CD4-positive, alpha-beta T cell treated with Interleukin-15 for 1 hour (primary cell): Measurements from ENCODE around the gene RPS6KC1.
"Not testable (repeated sequence)": the region's sequence is repeated elsewhere in the genome, so short reads cannot be mapped to it uniquely, and the experiment has no call there.

ENCODE experiments used
- DNase-seq: peaks from one replicate; pipeline ENCODE4 v3.0.0-alpha.2; 2020

Gene RPS6KC1

DNA sequence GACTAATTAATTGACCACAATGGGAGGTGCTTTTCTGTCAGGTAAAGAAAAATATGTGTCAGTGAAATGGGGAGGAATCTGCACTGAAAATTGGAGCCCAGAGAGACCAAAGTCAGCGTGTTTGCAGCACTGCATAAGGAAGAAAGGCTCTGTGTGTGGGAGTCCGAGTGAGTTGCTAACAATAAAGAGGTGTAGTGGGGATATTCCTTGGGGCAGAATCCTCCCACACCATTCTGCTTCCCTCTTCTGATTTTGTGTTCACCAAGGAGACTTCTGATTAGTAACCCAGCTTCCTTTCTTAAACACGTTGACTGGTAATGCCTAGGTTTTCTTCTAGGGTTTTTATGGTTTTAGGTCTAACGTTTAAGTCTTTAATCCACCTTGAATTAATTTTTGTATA is 240.5 kb downstream of the RPS6KC1 start:
- no peak for DNase-seq

GRCh38 chr1:213292614-213293013 is 241.6 kb downstream of the RPS6KC1 start:
- DNase-seq, result no peak

- DNase-seq, result no peak
Observed at GRCh38 chr1:213295860-213296259, 244.8 kb downstream of the RPS6KC1 start.

DNA sequence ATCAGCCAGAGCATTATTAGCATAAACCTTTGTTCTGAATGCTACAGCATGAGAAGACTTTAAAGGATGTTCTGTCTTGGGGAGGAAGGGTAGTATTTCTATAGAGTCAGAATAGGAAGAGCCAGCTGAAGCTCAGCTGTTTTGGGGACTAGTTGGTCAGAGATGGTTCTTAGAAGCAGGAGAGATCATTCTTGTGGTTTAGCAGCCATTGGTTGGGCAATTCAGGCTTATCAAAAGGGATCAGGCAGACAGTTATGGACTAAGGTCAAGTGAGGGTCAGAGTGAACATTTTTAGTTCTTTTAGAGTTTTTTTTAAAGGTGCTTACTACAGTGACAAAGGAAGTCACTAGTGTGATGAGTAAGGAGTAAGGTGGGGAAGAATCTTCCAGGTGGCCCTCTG is 245.5 kb downstream of the RPS6KC1 start:
- no peak for DNase-seq

- no peak for DNase-seq
Observed at GRCh38 chr1:213297021-213297420, 246.0 kb downstream of the RPS6KC1 start.

GRCh38 chr1:213300433-213300832 is 249.4 kb downstream of the RPS6KC1 start:
- no peak for DNase-seq

- not testable (repeated sequence) for DNase-seq
Observed at GRCh38 chr1:213301524-213301923, 250.5 kb downstream of the RPS6KC1 start.

DNA sequence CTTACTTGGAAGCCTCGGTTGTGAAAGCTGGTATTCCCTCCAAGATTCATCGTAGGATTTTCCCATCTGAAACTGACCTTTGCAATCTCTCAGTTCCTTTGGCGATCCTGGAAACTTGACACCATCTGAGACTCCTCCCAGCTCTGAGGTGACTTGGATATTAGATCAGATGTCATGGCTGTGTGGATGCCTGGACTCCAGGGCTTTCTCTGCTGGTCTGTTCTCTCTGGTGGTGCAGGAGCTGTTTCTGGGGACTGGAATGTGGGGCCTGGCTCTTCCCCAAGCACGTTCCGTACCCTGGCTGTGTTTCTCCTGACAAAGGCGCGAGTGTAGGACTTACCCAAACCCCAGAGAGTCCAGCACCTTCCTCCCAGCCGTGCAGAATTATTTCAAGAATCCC is 252.2 kb downstream of the RPS6KC1 start:
- no peak for DNase-seq

DNA sequence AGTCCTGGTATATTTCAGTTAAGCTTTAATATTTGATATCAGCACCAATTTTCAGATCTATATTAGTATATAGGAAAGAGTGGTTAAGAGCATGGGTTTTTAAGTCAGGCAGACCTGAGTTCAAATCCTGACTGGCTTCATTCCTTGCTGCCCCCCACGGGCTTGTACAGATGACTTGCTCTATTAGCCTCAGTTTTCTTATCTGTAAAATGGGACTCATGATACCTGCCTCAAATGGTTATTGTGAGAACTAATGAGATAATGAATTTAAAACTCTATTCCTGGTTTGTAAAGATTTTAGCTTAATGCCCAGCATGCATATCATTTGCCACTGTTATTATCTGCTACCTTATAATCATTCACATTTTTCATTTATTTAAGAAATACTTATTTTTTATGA is 264.5 kb downstream of the RPS6KC1 start:
- no peak for DNase-seq

DNA sequence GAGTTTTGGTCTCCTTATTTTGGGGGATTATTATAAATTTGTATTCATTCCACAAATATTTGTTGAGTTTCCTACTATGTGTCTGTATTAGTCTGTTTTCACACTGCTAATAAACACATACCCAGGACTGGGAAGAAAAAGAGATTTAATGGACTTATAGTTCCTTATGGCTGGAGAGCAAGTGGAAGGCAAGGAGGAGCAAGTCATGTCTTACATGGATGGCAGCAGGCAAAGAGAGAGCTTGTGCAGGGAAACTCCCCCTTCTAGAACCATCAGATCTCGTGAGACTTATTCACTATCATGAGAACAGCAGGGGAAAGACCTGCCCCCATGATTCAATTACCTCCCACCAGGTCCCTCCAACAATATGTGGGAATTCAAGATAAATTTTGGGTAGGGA is 267.4 kb downstream of the RPS6KC1 start:
- not testable (repeated sequence) for DNase-seq

DNA sequence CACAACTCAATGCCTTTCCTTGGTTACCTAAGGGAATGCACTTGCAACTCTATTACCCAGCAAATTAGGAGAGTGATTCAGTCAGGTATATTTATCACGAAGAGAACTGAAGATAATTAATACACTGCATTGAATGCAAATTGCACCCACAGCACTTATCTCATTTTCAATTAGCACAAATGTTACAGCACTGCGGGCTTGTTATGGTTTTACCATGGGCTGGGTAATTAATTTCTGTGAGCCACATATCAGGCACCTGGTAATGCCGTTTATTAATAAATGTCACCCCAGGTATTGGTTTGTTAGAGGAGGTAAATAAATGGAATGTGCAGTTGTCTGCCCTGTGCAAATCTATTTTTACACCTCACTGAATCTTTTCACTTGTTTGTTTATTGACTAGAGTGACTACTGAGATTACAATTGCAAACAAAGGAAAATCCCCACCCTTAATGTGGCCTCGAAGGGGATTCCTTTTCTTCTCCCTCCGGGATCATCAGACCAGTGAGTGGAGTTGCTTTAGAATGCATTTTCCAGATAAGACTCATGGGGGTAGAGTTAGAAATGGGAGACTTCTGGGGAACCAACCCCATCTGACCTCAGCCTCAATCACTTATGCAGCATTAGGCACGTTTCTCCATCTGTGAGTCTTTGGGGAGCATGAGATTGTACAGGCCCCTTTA is 269.3 kb downstream of the RPS6KC1 start:
- no peak for DNase-seq
